Pancreas (tissue), 10 donors: Measurements from ENCODE around the gene RNF145. TPM values are rescaled to one million over a fixed set of nuclear protein-coding genes. Genes with fewer than 3 reads are reported as not detected.
"Not testable (repeated sequence)": the region's sequence is repeated elsewhere in the genome, so short reads cannot be mapped to it uniquely, and the experiment has no call there.

ENCODE experiments used
- ATAC-seq, 4 donors: fragments of 200-7000 bp; cut with Tn5 transposase; one replicate each; pipeline versions ENCODE4 v1.8.0 to v1.9.1; 2020; ENCODE audit warnings: mild to moderate bottlenecking in 4 of 4, moderate library complexity in 4 of 4
- DNase-seq, 6 donors: peaks; one replicate each; pipeline ENCODE4 v3.0.0-alpha.2; 2020
- FAIRE-seq: peaks from 2 replicates; lab custom pipeline; 2012; peaks lifted over from hg19 to GRCh38; lab: Jason Lieb, UNC
- H3K27ac ChIP-seq, 4 donors: fragments of 200-600 bp; sonication (generic); 1 replicate in 3 of 4; 2 replicates in 1 of 4; pipeline versions ENCODE4 v1.5.0 to v1.8.0; 2020
- H3K27me3 ChIP-seq, 4 donors: fragments of 200-600 bp; one replicate each; pipeline ENCODE4 v1.8.0; 2021
- H3K36me3 ChIP-seq, 3 donors: fragments of 200-600 bp; sonication (generic) in 1 of 3; one replicate each; pipeline versions ENCODE4 v1.5.0 to v1.8.0; 2020 to 2021
- H3K4me1 ChIP-seq, 3 donors: fragments of 200-600 bp; one replicate each; pipeline ENCODE4 v1.8.0; 2021
- H3K4me3 ChIP-seq, 4 donors: fragments of 200-600 bp; sonication (generic) in 2 of 4; one replicate each; pipeline versions ENCODE4 v1.5.0 to v1.8.0; 2020 to 2021
- H3K9me3 ChIP-seq, 4 donors: fragments of 200-600 bp; one replicate each; pipeline ENCODE4 v1.8.0; 2021
- CTCF ChIP-seq, 4 donors: fragments of 200-600 bp; sonication (generic) in 3 of 4; IDR thresholded peaks; one replicate each; pipeline versions ENCODE4 v1.5.0 to v1.8.0; 2021; ENCODE audit warnings: antibody characterized with exemption in 4 of 4
- WGBS, 2 donors: extraction: QIAGEN DNeasy Blood & Tissue Kit; methylation state at CpG; one replicate each; pipeline ENCODE4 v1.1.7; 2013; 5-methylcytosine and 5-hydroxymethylcytosine counted together
- intact Hi-C, 3 donors: fragments of 100-400 bp; cut with DNase I; formaldehyde crosslinking; loops; one replicate each; pipeline versions ENCODE4 v1.11.1 to v1.14.2; 2022
- polyA plus RNA-seq, 2 donors: library from polyadenylated mRNA; stranded (reverse); fragments of 200-250 nt; gene quantifications; one replicate each; pipeline ENCODE4 v1.2.3, GENCODE V29; 2013
- total RNA-seq, 6 donors: library from RNA; stranded (reverse); fragmentation: NEBNext Ultra II Directional in 4 of 6; extraction: Animal tissue kit (Norgen Biotek cat#: 25700) in 4 of 6; gene quantifications; one replicate each; pipeline versions ENCODE4 v1.2.1 to v1.2.4, GENCODE V29; 2021 to 2023
- donor health status: healthy with polysubstance abuse.
- donor health status: DM: no; HTN: no; CAD: no; lungs with moderate emphysema.
- donor health status: DM: no; HTN: no; CAD: no.
- donor health status: control.
- donor health status: control.
- donor health status: Bipolar disorder and iron deficiency.
- donor health status: DM: yes; HTN: yes; CAD: no.
- donor health status: DM: no; HTN: no; CAD: no.
- donor health status: DM: no; HTN: no; CAD: no.
- donor health status: DM: yes; HTN: yes; CAD: no.

The RNF145 gene
- total and polyA plus RNA-seq, 8 donors = 6.9 to 33.6 (median 14.5) TPM

GRCh38 chr5:159152876-159153275, 56.5 kb downstream of the RNF145 start:
- Histone ChIP-seq H3K4me1 (no peaks in the 10 kb centered on the region), H3K4me3 (no peak overlapping the region), H3K27me3 (no peaks in the 10 kb centered on the region), H3K36me3 (no peaks in the 10 kb centered on the region), H3K9me3 (no peaks in the 10 kb centered on the region), H3K27ac (no peak overlapping the region)
- WGBS, 2 donors = 56 to 64% methylated on average over 2 of the region's 2 CpGs
- intact Hi-C loops = loop anchor here in 1 of 3 donors (10.0 kb wide), 2 partner anchors 162 to 832 kb away; no protein-coding TSS in a partner anchor
- no peak for ATAC-seq
- no peak for FAIRE-seq
- DNase-seq = no peak
- TF ChIP-seq CTCF (IDR thresholded peaks at IDR 0.05) = no peak

GRCh38 chr5:159149085-159149484, 60.3 kb downstream of the RNF145 start:
- FAIRE-seq (no peak), ATAC-seq (no peak), DNase-seq (no peak)
- Histone ChIP-seq H3K9me3 (no peaks in the 10 kb centered on the region), H3K36me3 (no peaks in the 10 kb centered on the region), H3K4me1 (no peaks in the 10 kb centered on the region), H3K4me3 (no peak overlapping the region), H3K27me3 (no peaks in the 10 kb centered on the region), H3K27ac (no peak overlapping the region)
- WGBS, 2 donors = 80 to 86% methylated on average over 7 of the region's 7 CpGs
- intact Hi-C loops = no loop called here
- TF ChIP-seq CTCF (IDR thresholded peaks at IDR 0.05) = no peak

GRCh38 chr5:159147976-159148375, 61.4 kb downstream of the RNF145 start:
- Histone ChIP-seq H3K36me3 (no peaks in the 10 kb centered on the region), H3K9me3 (no peaks in the 10 kb centered on the region), H3K4me3 (no peak overlapping the region), H3K4me1 (no peaks in the 10 kb centered on the region), H3K27me3 (no peaks in the 10 kb centered on the region), H3K27ac (no peak overlapping the region)
- FAIRE-seq (no peak), DNase-seq (no peak), ATAC-seq (no peak)
- 36 to 50% methylated on average over 1 of the region's 1 CpG for WGBS, 2 donors
- no peak for TF ChIP-seq CTCF (IDR thresholded peaks at IDR 0.05)
- intact Hi-C loops = no loop called here

GRCh38 chr5:159146839-159147238, 62.5 kb downstream of the RNF145 start:
- Histone ChIP-seq H3K4me1 (no peaks in the 10 kb centered on the region), H3K27ac (no peak overlapping the region), H3K27me3 (no peaks in the 10 kb centered on the region), H3K36me3 (no peaks in the 10 kb centered on the region), H3K9me3 (no peaks in the 10 kb centered on the region), H3K4me3 (no peak overlapping the region)
- no peak for TF ChIP-seq CTCF (IDR thresholded peaks at IDR 0.05)
- no peak for ATAC-seq
- intact Hi-C loops = no loop called here
- WGBS, 2 donors = 35 to 55% methylated on average over 4 of the region's 4 CpGs
- DNase-seq = no peak
- no peak for FAIRE-seq

- H3K9me3 ChIP-seq, H3K4me3 ChIP-seq, intact Hi-C loops, FAIRE-seq, DNase-seq, ATAC-seq, H3K4me1 ChIP-seq, H3K36me3 ChIP-seq, H3K27ac ChIP-seq, H3K27me3 ChIP-seq: not testable (repeated sequence)
- WGBS, 2 donors = 96 to 98% methylated on average over 1 of the region's 1 CpG
These were observed 64.2 kb downstream of the RNF145 start for GRCh38 chr5:159145160-159145559.
